H9 (cell line): ENCODE data around the gene PEAK3. TPM values are rescaled to one million over a fixed set of nuclear protein-coding genes. Genes with fewer than 3 reads are reported as not detected.

Experiments
- DNase-seq: peaks from one replicate; pipeline ENCODE4 v3.0.0-alpha.2; 2017
- H2AFZ ChIP-seq: one replicate; pipeline ENCODE4 v1.6.1; 2013; ENCODE audit warnings: mild to moderate bottlenecking, low read length, control low read depth, moderate library complexity
- H2AK5ac ChIP-seq: 2 replicates; pipeline ENCODE4 v1.6.1; 2013; ENCODE audit warnings: low read length, control low read depth, mixed read lengths; ENCODE audit not compliant: insufficient read length
- H2BK120ac ChIP-seq: one replicate; pipeline ENCODE4 v1.6.1; 2013; ENCODE audit warnings: low read depth, mild to moderate bottlenecking, low read length, control low read depth, inconsistent platforms; ENCODE audit not compliant: poor library complexity, severe bottlenecking
- H2BK12ac ChIP-seq: 2 replicates; pipeline ENCODE4 v1.6.1; 2013; ENCODE audit warnings: low read length, control low read depth, mixed read lengths, low read depth; ENCODE audit not compliant: insufficient read length
- H2BK15ac ChIP-seq: 2 replicates; pipeline ENCODE4 v1.6.1; 2013; ENCODE audit warnings: low read depth, low read length, control low read depth
- H2BK20ac ChIP-seq: one replicate; pipeline ENCODE4 v1.6.1; 2013; ENCODE audit warnings: low read depth, mild to moderate bottlenecking, low read length, control low read depth, inconsistent platforms; ENCODE audit not compliant: poor library complexity, severe bottlenecking
- H2BK5ac ChIP-seq: 2 replicates; pipeline ENCODE4 v1.6.1; 2013; ENCODE audit warnings: low read length, control low read depth, mixed read lengths; ENCODE audit not compliant: insufficient read length
- H3K14ac ChIP-seq: 2 replicates; pipeline ENCODE4 v1.6.1; 2013; ENCODE audit warnings: low read length, control low read depth; ENCODE audit not compliant: insufficient read depth
- H3K18ac ChIP-seq: 2 replicates; pipeline ENCODE4 v1.6.1; 2013; ENCODE audit warnings: low read depth, mild to moderate bottlenecking, mixed read lengths, low read length, control low read depth; ENCODE audit not compliant: insufficient read length
- H3K23ac ChIP-seq: 2 replicates; pipeline ENCODE4 v1.6.1; 2013; ENCODE audit warnings: low read length, control low read depth, mixed read lengths, low read depth; ENCODE audit not compliant: insufficient read length
- H3K23me2 ChIP-seq: 2 replicates; pipeline ENCODE4 v1.6.1; 2013; ENCODE audit warnings: low read depth, mild to moderate bottlenecking, mixed read lengths, low read length, control low read depth; ENCODE audit not compliant: insufficient read length, poor library complexity, severe bottlenecking
- H3K27ac ChIP-seq: 2 replicates; pipeline ENCODE4 v1.5.1; 2013; ENCODE audit warnings: low read length, control low read depth, mixed read lengths, low read depth; ENCODE audit not compliant: insufficient read length
- H3K27me3 ChIP-seq: 2 replicates; pipeline ENCODE4 v1.6.1; 2013; ENCODE audit warnings: low read length, control low read depth, inconsistent platforms; ENCODE audit not compliant: insufficient read depth
- H3K4ac ChIP-seq: 2 replicates; pipeline ENCODE4 v1.6.1; 2013; ENCODE audit warnings: low read depth, mild to moderate bottlenecking, control low read depth, inconsistent platforms, low read length, moderate library complexity
- H3K4me1 ChIP-seq: 2 replicates; pipeline ENCODE4 v1.6.1; 2013; ENCODE audit warnings: low read length, control low read depth, inconsistent platforms; ENCODE audit not compliant: insufficient read depth
- H3K4me2 ChIP-seq: 2 replicates; pipeline ENCODE4 v1.6.1; 2013; ENCODE audit warnings: low read length, control low read depth, mixed read lengths; ENCODE audit not compliant: insufficient read length, insufficient read depth
- H3K56ac ChIP-seq: 2 replicates; pipeline ENCODE4 v1.6.1; 2013; ENCODE audit warnings: low read depth, mild to moderate bottlenecking, mixed read lengths, low read length, control low read depth; ENCODE audit not compliant: insufficient read length
- H3K79me1 ChIP-seq: 2 replicates; pipeline ENCODE4 v1.6.1; 2013; ENCODE audit warnings: low read depth, mild to moderate bottlenecking, moderate library complexity, low read length, control low read depth, inconsistent platforms; ENCODE audit not compliant: insufficient read depth, poor library complexity, severe bottlenecking
- H3K79me2 ChIP-seq: 2 replicates; pipeline ENCODE4 v1.6.1; 2013; ENCODE audit warnings: low read length, control low read depth, inconsistent platforms; ENCODE audit not compliant: insufficient read depth
- H3K9ac ChIP-seq: 2 replicates; pipeline ENCODE4 v1.6.1; 2013; ENCODE audit warnings: low read length, control low read depth, mixed read lengths; ENCODE audit not compliant: insufficient read length; ENCODE audit errors: extremely low read depth
- H3K9me3 ChIP-seq: one replicate; pipeline ENCODE4 v1.6.1; 2013; ENCODE audit warnings: low read depth, low read length, inconsistent platforms; ENCODE audit not compliant: control insufficient read depth
- H3T11ph ChIP-seq: one replicate; pipeline ENCODE4 v1.6.1; 2013; ENCODE audit warnings: mild to moderate bottlenecking, low read length, control low read depth, inconsistent platforms
- H4K20me1 ChIP-seq: one replicate; pipeline ENCODE4 v1.6.1; 2013; ENCODE audit not compliant: control insufficient read depth, insufficient read length, insufficient read depth
- H4K5ac ChIP-seq: 2 replicates; pipeline ENCODE4 v1.6.1; 2013; ENCODE audit warnings: low read depth, mild to moderate bottlenecking, mixed read lengths, low read length, control low read depth; ENCODE audit not compliant: insufficient read length
- H4K8ac ChIP-seq: replicated peaks from 2 replicates; pipeline ENCODE4 v1.6.1; 2013; ENCODE audit warnings: low read length, control low read depth, mixed read lengths, low read depth; ENCODE audit not compliant: insufficient read length
- H4K91ac ChIP-seq: 2 replicates; pipeline ENCODE4 v1.6.1; 2013; ENCODE audit warnings: low read depth, mild to moderate bottlenecking, moderate library complexity, mixed read lengths, low read length, control low read depth; ENCODE audit not compliant: insufficient read length
- H3K27ac Mint-ChIP-seq, 3 experiments: 2 replicates in 2 of 3; 3 replicates in 1 of 3; pipeline ENCODE4 v1.8.0; 2020 to 2021; ENCODE audit warnings: mixed read lengths in 3 of 3, mild to moderate bottlenecking in 1 of 3, moderate library complexity in 1 of 3
- H3K27me3 Mint-ChIP-seq: 2 replicates; pipeline ENCODE4 v1.8.0; 2021; ENCODE audit warnings: low read depth, mild to moderate bottlenecking, moderate library complexity, mixed read lengths
- H3K36me3 Mint-ChIP-seq, 3 experiments: 2 replicates in 2 of 3; 3 replicates in 1 of 3; pipeline ENCODE4 v1.8.0; 2020 to 2021; ENCODE audit warnings: low read depth in 3 of 3, mixed read lengths in 3 of 3; ENCODE audit not compliant: insufficient read depth in 1 of 3
- H3K4me1 Mint-ChIP-seq, 2 experiments: 2 replicates each; pipeline ENCODE4 v1.8.0; 2020; ENCODE audit warnings: mixed read lengths in 2 of 2
- H3K4me3 Mint-ChIP-seq, 2 experiments: 2 replicates in 1 of 2; 3 replicates in 1 of 2; pipeline ENCODE4 v1.8.0; 2020 to 2021; ENCODE audit warnings: mild to moderate bottlenecking in 2 of 2, mixed read lengths in 2 of 2, moderate library complexity in 1 of 2
- H3K9me3 Mint-ChIP-seq, 2 experiments: 2 replicates in 1 of 2; 3 replicates in 1 of 2; pipeline ENCODE4 v1.8.0; 2020; ENCODE audit warnings: mild to moderate bottlenecking in 2 of 2, mixed read lengths in 2 of 2, moderate library complexity in 1 of 2
- CTCF ChIP-seq: fragments of 200-600 bp; sonication (generic); conservative IDR thresholded peaks from 3 replicates; pipeline ENCODE4 v1.8.0; 2021; ENCODE audit warnings: antibody characterized with exemption, mild to moderate bottlenecking
- WGBS: extraction: QIAGEN DNeasy Blood & Tissue Kit; methylation state at CpG from one replicate; pipeline ENCODE4 v1.1.7; 2013; ENCODE audit warnings: missing lambda C conversion rate, low lambda C conversion rate, mixed read lengths; ENCODE audit not compliant: insufficient read length; ENCODE audit errors: extremely low coverage; 5-methylcytosine and 5-hydroxymethylcytosine counted together
- total RNA-seq: library from RNA; stranded (reverse); gene quantifications from 2 replicates; pipeline ENCODE4 v1.2.1, GENCODE V29; 2021

Gene PEAK3
- total RNA-seq, 1 experiment from 2014 or later: not detected

DNA sequence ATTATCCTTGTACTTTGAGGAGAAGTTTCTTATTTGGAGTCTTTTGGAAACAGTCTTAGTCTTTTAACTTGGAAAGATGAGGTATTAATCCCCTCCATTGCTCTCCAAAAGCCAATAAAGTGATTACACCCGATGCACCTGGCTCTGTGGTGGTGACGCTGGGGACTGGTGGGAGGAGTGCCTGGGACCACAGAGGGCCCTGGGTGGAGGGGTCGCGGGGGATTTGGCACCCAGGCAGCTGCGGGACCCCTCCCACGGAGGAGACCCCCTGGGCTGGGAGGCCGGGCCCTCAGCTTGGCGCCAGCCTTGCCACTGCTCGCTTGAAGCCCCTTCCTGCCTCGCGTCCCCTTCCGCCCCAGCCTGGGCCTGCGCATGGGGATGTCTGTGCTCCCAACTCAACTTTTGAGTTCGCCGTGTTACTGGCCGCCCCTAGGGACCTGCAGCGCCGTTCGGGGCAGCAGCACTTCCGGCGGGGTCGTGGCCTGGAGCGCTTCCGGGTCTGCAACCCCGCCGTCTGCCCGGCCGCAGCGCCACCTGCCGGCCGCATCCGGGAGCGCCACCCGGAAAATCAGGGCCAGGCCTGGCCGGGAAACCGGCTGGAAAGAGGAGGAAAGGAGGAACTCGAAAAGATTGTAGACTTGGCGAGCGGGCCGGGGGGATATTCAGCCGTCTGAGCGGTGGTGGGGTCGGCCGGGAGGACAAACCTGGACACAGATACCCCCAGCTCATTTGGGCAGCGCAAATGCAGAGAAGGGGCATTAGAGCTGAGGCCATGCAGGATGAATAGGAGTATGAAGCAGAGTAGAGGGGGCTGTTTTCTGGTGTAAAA, 8.4 kb downstream of the PEAK3 start:
- Histone ChIP-seq H3K4me1 (0 out of 2 replicates have a peak, but pooled peaks cover 2% of the 10 kb centered on the region), H4K5ac (no peak overlapping the region), H3T11ph (no peak overlapping the region), H2BK5ac (no peak overlapping the region), H3K23me2 (peaks cover 4% of the 10 kb centered on the region), H3K4ac (no peak overlapping the region), H3K79me2 (peaks cover 24% of the 10 kb centered on the region; the same call in 1 of the 2 replicates), H2AK5ac (no peak overlapping the region), H3K9me3 (no peaks in the 10 kb centered on the region), H3K27ac (no peak overlapping the region), H2BK15ac (no peak overlapping the region), H4K20me1 (peaks cover 2% of the 10 kb centered on the region), H3K14ac (no peak overlapping the region), H2BK120ac (no peak overlapping the region), H4K8ac (no peak overlapping the region), H3K18ac (no peak overlapping the region), H2BK12ac (no peak overlapping the region), H2AFZ (no peak overlapping the region), H3K56ac (no peak overlapping the region), H3K23ac (no peak overlapping the region), H3K79me1 (no peaks in the 10 kb centered on the region), H3K9ac (no peak overlapping the region), H2BK20ac (no peak overlapping the region), H4K91ac (no peak overlapping the region), H3K27me3 (no peaks in the 10 kb centered on the region), H3K4me2 (peak overlapping the region; percentile 5)
- no CpG with 5 or more reads among the region's 45 CpGs for WGBS
- H3K9me3 Mint-ChIP-seq: no peaks in the 10 kb centered on the region; a peak in 3 of 5 replicates
- peak; percentile 95 for DNase-seq
- H3K4me1 Mint-ChIP-seq: peaks cover 21 to 25% of the 10 kb centered on the region in 2 experiments
- peak; percentile 99 for TF ChIP-seq CTCF
- peaks cover 21 to 42% (median 28%) of the 10 kb centered on the region in 3 experiments for H3K36me3 Mint-ChIP-seq
- H3K27ac Mint-ChIP-seq: peak overlapping the region; percentile 89 to 97 (median 96); a peak in 6 of 7 replicates
- H3K4me3 Mint-ChIP-seq: peak overlapping the region; percentile 56 to 71
- 0 out of 2 replicates have a peak, but pooled peaks cover 2% of the 10 kb centered on the region for H3K27me3 Mint-ChIP-seq
